ENCODE measurements around the gene PRRT3. TPM values are rescaled to one million over a fixed set of nuclear protein-coding genes. Genes with fewer than 3 reads are reported as not detected.

PRRT3 gene
- total and polyA plus RNA-seq, 2 of the 13 experiments (the other 11 are each of a cell fraction or from before 2014, with no cell fraction given), result 0.22 to 0.44 TPM

DNA sequence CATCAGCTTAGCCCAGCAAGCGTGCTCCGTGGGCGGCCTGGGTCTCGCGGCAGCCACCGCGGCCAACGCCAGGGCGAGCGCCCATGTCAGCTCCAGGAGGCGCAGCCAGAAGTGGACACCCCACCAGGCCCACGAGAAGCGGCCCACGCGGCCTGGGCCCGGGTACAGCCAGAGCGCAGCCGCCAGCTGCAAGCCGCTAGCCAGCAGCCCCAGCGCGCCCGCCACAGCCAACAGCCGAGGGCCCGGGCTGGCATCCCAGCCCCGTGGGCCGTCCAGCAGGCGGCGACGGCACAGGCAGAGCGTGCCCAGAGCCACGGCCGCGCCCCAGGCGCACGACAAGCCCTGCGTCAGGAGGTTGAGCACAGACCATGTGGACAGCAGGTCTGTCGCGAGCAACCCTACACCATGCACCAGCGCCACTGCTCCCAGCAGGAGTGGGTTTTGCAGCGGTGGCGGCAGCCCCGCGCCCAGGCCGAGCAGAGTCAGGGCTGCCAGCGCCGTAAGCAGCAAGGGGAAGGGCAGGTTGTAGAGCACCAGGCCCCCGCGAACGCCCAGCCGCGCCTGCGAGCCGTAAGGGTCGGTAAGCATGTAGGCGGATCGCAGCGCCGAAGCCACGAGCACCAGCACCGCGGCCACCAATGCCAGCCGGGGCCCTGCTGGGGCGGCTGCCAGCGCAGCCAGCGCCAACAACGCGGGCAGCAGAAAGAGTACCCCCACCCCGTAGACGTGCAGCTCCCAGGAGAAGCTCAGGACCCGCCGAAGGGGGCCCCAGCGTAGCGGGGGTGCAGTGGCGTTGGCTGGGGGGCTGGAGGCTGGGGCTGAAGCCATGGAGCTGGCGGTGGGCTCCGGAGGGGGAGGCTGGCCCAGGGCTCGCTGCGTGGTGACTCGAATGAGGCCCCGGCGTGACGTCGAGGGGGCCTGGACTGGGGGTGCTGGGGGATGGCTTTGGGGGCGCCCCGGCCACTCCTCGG, 4.9 kb downstream of the PRRT3 start (continued):
- 0 out of 2 replicates have a peak, but pooled peaks have one; percentile 81 for TF ChIP-seq ZNF773 (CRISPR knock-in tag; IDR thresholded peaks at IDR 0.05; ENCODE audit: borderline replicate concordance)
- TF ChIP-seq KMT2B (CRISPR knock-in tag; IDR thresholded peaks at IDR 0.05), result 0 out of 2 replicates have a peak, but pooled peaks have one; percentile 48
- TF ChIP-seq, protein P1, sequence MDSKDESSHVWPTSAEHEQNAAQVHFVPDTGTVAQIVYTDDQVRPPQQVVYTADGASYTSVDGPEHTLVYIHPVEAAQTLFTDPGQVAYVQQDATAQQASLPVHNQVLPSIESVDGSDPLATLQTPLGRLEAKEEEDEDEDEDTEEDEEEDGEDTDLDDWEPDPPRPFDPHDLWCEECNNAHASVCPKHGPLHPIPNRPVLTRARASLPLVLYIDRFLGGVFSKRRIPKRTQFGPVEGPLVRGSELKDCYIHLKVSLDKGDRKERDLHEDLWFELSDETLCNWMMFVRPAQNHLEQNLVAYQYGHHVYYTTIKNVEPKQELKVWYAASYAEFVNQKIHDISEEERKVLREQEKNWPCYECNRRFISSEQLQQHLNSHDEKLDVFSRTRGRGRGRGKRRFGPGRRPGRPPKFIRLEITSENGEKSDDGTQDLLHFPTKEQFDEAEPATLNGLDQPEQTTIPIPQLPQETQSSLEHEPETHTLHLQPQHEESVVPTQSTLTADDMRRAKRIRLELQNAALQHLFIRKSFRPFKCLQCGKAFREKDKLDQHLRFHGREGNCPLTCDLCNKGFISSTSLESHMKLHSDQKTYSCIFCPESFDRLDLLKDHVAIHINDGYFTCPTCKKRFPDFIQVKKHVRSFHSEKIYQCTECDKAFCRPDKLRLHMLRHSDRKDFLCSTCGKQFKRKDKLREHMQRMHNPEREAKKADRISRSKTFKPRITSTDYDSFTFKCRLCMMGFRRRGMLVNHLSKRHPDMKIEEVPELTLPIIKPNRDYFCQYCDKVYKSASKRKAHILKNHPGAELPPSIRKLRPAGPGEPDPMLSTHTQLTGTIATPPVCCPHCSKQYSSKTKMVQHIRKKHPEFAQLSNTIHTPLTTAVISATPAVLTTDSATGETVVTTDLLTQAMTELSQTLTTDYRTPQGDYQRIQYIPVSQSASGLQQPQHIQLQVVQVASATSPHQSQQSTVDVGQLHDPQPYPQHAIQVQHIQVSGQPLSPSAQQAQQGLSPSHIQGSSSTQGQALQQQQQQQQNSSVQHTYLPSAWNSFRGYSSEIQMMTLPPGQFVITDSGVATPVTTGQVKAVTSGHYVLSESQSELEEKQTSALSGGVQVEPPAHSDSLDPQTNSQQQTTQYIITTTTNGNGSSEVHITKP (CRISPR knock-in tag; IDR thresholded peaks at IDR 0.05; ENCODE audit: low read depth), result peak; percentile 59; the same call in 1 of the 2 replicates
- TF ChIP-seq ZNF256 (CRISPR knock-in tag; conservative IDR thresholded peaks at IDR 0.05), result peak; percentile 92; the same call in 1 of the 2 replicates
- TF ChIP-seq, protein P2, sequence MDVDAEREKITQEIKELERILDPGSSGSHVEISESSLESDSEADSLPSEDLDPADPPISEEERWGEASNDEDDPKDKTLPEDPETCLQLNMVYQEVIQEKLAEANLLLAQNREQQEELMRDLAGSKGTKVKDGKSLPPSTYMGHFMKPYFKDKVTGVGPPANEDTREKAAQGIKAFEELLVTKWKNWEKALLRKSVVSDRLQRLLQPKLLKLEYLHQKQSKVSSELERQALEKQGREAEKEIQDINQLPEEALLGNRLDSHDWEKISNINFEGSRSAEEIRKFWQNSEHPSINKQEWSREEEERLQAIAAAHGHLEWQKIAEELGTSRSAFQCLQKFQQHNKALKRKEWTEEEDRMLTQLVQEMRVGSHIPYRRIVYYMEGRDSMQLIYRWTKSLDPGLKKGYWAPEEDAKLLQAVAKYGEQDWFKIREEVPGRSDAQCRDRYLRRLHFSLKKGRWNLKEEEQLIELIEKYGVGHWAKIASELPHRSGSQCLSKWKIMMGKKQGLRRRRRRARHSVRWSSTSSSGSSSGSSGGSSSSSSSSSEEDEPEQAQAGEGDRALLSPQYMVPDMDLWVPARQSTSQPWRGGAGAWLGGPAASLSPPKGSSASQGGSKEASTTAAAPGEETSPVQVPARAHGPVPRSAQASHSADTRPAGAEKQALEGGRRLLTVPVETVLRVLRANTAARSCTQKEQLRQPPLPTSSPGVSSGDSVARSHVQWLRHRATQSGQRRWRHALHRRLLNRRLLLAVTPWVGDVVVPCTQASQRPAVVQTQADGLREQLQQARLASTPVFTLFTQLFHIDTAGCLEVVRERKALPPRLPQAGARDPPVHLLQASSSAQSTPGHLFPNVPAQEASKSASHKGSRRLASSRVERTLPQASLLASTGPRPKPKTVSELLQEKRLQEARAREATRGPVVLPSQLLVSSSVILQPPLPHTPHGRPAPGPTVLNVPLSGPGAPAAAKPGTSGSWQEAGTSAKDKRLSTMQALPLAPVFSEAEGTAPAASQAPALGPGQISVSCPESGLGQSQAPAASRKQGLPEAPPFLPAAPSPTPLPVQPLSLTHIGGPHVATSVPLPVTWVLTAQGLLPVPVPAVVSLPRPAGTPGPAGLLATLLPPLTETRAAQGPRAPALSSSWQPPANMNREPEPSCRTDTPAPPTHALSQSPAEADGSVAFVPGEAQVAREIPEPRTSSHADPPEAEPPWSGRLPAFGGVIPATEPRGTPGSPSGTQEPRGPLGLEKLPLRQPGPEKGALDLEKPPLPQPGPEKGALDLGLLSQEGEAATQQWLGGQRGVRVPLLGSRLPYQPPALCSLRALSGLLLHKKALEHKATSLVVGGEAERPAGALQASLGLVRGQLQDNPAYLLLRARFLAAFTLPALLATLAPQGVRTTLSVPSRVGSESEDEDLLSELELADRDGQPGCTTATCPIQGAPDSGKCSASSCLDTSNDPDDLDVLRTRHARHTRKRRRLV (CRISPR knock-in tag; IDR thresholded peaks at IDR 0.05), result no peak
- TF ChIP-seq, protein P3, sequence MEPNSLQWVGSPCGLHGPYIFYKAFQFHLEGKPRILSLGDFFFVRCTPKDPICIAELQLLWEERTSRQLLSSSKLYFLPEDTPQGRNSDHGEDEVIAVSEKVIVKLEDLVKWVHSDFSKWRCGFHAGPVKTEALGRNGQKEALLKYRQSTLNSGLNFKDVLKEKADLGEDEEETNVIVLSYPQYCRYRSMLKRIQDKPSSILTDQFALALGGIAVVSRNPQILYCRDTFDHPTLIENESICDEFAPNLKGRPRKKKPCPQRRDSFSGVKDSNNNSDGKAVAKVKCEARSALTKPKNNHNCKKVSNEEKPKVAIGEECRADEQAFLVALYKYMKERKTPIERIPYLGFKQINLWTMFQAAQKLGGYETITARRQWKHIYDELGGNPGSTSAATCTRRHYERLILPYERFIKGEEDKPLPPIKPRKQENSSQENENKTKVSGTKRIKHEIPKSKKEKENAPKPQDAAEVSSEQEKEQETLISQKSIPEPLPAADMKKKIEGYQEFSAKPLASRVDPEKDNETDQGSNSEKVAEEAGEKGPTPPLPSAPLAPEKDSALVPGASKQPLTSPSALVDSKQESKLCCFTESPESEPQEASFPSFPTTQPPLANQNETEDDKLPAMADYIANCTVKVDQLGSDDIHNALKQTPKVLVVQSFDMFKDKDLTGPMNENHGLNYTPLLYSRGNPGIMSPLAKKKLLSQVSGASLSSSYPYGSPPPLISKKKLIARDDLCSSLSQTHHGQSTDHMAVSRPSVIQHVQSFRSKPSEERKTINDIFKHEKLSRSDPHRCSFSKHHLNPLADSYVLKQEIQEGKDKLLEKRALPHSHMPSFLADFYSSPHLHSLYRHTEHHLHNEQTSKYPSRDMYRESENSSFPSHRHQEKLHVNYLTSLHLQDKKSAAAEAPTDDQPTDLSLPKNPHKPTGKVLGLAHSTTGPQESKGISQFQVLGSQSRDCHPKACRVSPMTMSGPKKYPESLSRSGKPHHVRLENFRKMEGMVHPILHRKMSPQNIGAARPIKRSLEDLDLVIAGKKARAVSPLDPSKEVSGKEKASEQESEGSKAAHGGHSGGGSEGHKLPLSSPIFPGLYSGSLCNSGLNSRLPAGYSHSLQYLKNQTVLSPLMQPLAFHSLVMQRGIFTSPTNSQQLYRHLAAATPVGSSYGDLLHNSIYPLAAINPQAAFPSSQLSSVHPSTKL (CRISPR knock-in tag; IDR thresholded peaks at IDR 0.05), result peak; percentile 45; the same call in 1 of the 2 replicates
- TF ChIP-seq SIX4 (CRISPR knock-in tag; IDR thresholded peaks at IDR 0.05), result peak; percentile 65; the same call in 1 of the 2 replicates
- TF ChIP-seq SNRNP70 (IDR thresholded peaks at IDR 0.05; ENCODE audit: low read depth, low read length), result no peak
- TF ChIP-seq, protein P4, sequence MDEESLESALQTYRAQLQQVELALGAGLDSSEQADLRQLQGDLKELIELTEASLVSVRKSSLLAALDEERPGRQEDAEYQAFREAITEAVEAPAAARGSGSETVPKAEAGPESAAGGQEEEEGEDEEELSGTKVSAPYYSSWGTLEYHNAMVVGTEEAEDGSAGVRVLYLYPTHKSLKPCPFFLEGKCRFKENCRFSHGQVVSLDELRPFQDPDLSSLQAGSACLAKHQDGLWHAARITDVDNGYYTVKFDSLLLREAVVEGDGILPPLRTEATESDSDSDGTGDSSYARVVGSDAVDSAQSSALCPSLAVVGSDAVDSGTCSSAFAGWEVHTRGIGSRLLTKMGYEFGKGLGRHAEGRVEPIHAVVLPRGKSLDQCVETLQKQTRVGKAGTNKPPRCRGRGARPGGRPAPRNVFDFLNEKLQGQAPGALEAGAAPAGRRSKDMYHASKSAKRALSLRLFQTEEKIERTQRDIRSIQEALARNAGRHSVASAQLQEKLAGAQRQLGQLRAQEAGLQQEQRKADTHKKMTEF (CRISPR knock-in tag; IDR thresholded peaks at IDR 0.05), result peak; percentile 36; the same call in 1 of the 2 replicates
- TF ChIP-seq ONECUT2 (CRISPR knock-in tag; IDR thresholded peaks at IDR 0.05), result peak; percentile 35; the same call in 1 of the 2 replicates
- peak; percentile 60; the same call in 1 of the 2 replicates for TF ChIP-seq ZNF143 (CRISPR knock-in tag; IDR thresholded peaks at IDR 0.05)
- no peak; the same call in 1 of the 2 replicates for TF ChIP-seq ZZZ3 (CRISPR knock-in tag; IDR thresholded peaks at IDR 0.05; ENCODE audit: borderline replicate concordance)

Data from HepG2 (cell line).